ENCODE data around the gene RXFP4. TPM values are rescaled to one million over a fixed set of nuclear protein-coding genes. Genes with fewer than 3 reads are reported as not detected.

The RXFP4 gene
- total RNA-seq, 1 donor from 2014 or later = not detected

- Mint-ChIP-seq H3K4me1 (ENCODE audit: unreplicated experiment) (no peaks in the 10 kb centered on the region), H3K9me3 (no peaks in the 10 kb centered on the region), H3K4me3 (no peak overlapping the region), H3K36me3 (peaks cover 26% of the 10 kb centered on the region), H3K27ac (no peak overlapping the region), H3K27me3 (no peaks in the 10 kb centered on the region)
- TF ChIP-seq CTCF (conservative IDR thresholded peaks at IDR 0.05) = no peak
- no peak for DNase-seq (ENCODE audit: extremely low spot score, unreplicated experiment)
These were observed 13.2 kb downstream of the RXFP4 start for GRCh38 chr1:155954645-155955044.

- Mint-ChIP-seq H3K9me3 (no peaks in the 10 kb centered on the region), H3K36me3 (peaks cover 29% of the 10 kb centered on the region), H3K4me1 (ENCODE audit: unreplicated experiment) (peaks cover 3% of the 10 kb centered on the region), H3K27ac (no peak overlapping the region), H3K27me3 (no peaks in the 10 kb centered on the region), H3K4me3 (no peak overlapping the region)
- no peak for TF ChIP-seq CTCF (conservative IDR thresholded peaks at IDR 0.05)
- no peak for DNase-seq (ENCODE audit: extremely low spot score, unreplicated experiment)
These were observed 16.0 kb downstream of the RXFP4 start for GRCh38 chr1:155957411-155957915.

- H3K4me3 Mint-ChIP-seq = no peak overlapping the region
- no peak overlapping the region for H3K27ac Mint-ChIP-seq
- H3K9me3 Mint-ChIP-seq = no peaks in the 10 kb centered on the region
- H3K36me3 Mint-ChIP-seq = peaks cover 20% of the 10 kb centered on the region
- peaks cover 3% of the 10 kb centered on the region for H3K4me1 Mint-ChIP-seq (ENCODE audit: unreplicated experiment)
- H3K27me3 Mint-ChIP-seq = no peaks in the 10 kb centered on the region
- TF ChIP-seq CTCF (conservative IDR thresholded peaks at IDR 0.05) = no peak
- DNase-seq (ENCODE audit: extremely low spot score, unreplicated experiment) = no peak
These were observed 18.8 kb downstream of the RXFP4 start for GRCh38 chr1:155960081-155960745.

GRCh38 chr1:155961937-155962336 is 20.5 kb downstream of the RXFP4 start:
- Mint-ChIP-seq H3K36me3 (peaks cover 18% of the 10 kb centered on the region), H3K27ac (no peak overlapping the region), H3K4me1 (ENCODE audit: unreplicated experiment) (peaks cover 3% of the 10 kb centered on the region), H3K9me3 (no peaks in the 10 kb centered on the region), H3K4me3 (no peak overlapping the region), H3K27me3 (no peaks in the 10 kb centered on the region)
- TF ChIP-seq CTCF (conservative IDR thresholded peaks at IDR 0.05) = no peak
- DNase-seq (ENCODE audit: extremely low spot score, unreplicated experiment) = no peak

GRCh38 chr1:155962599-155963211 is 21.3 kb downstream of the RXFP4 start:
- H3K27ac Mint-ChIP-seq = no peak overlapping the region

More at GRCh38 chr1:155962599-155963211, 21.3 kb downstream of the RXFP4 start:
- DNase-seq (ENCODE audit: extremely low spot score, unreplicated experiment) = no peak
- Mint-ChIP-seq H3K9me3 (no peaks in the 10 kb centered on the region), H3K36me3 (peaks cover 13% of the 10 kb centered on the region), H3K4me3 (no peak overlapping the region), H3K27me3 (no peaks in the 10 kb centered on the region), H3K4me1 (ENCODE audit: unreplicated experiment) (peaks cover 6% of the 10 kb centered on the region)
- TF ChIP-seq CTCF (conservative IDR thresholded peaks at IDR 0.05) = no peak

Measured in type B pancreatic cell (in vitro differentiated cells).